SK-N-SH treated with all-trans-retinoic acid at 6 μM for 48 hours (cell line): Measurements from ENCODE around the gene SLC7A1.

Source experiments
- ARNTL ChIP-seq: fragments of 450-650 bp; formaldehyde crosslinking; IDR thresholded peaks from 2 replicates; pipeline ENCODE4 v1.5.0; 2020; ENCODE audit warnings: low read depth, mild to moderate bottlenecking, moderate library complexity, borderline replicate concordance
- BACH2 ChIP-seq: fragments of 250-450 bp; sonication (Bioruptor Pico); IDR thresholded peaks from 2 replicates; pipeline ENCODE4 v1.9.0; 2021; ENCODE audit warnings: mild to moderate bottlenecking, borderline replicate concordance
- ISL1 ChIP-seq: fragments of 250-450 bp; sonication (Bioruptor Pico); IDR thresholded peaks from 2 replicates; pipeline ENCODE4 v2.1.2; 2022; ENCODE audit warnings: mild to moderate bottlenecking, moderate library complexity
- ZFP3 ChIP-seq: fragments of 250-450 bp; sonication (Bioruptor Pico); IDR thresholded peaks from 2 replicates; pipeline ENCODE4 v1.5.0; 2020; ENCODE audit warnings: mild to moderate bottlenecking, moderate library complexity
- TF ChIP-seq, protein P1 (sequence below): fragments of 250-450 bp; sonication (Bioruptor Pico); IDR thresholded peaks from 2 replicates; pipeline ENCODE4 v1.5.1; 2021; ENCODE audit warnings: mild to moderate bottlenecking, moderate library complexity
- TF ChIP-seq, protein P2 (sequence below): fragments of 250-450 bp; sonication (Bioruptor Pico); IDR thresholded peaks from 2 replicates; pipeline ENCODE4 v1.5.0; 2020; ENCODE audit warnings: mild to moderate bottlenecking, moderate library complexity
- TF ChIP-seq, protein P3 (sequence below): fragments of 250-450 bp; sonication (Bioruptor Pico); IDR thresholded peaks from 2 replicates; pipeline ENCODE4 v1.8.0; 2020; ENCODE audit warnings: mild to moderate bottlenecking, moderate library complexity, borderline replicate concordance

DNA sequence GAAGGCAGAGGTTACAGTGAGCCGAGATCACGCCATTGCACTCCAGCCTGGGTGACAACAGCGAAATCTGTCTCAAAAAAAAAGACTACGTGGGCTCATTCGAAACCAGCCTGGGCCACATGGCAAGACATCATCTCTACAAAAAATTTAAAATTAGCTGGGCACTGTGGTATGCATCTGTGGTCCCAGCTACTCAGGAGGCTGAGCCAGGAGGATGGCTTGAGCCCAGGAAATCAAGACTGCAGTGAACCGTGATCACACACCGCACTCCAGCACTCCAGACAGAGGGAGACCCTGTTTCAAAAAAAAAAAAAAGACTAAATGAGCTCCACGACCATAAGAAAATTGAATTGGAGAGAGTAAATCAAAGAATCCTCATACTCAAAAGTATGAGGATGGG, 53.1 kb downstream of the SLC7A1 start:
- TF ChIP-seq, protein P1, sequence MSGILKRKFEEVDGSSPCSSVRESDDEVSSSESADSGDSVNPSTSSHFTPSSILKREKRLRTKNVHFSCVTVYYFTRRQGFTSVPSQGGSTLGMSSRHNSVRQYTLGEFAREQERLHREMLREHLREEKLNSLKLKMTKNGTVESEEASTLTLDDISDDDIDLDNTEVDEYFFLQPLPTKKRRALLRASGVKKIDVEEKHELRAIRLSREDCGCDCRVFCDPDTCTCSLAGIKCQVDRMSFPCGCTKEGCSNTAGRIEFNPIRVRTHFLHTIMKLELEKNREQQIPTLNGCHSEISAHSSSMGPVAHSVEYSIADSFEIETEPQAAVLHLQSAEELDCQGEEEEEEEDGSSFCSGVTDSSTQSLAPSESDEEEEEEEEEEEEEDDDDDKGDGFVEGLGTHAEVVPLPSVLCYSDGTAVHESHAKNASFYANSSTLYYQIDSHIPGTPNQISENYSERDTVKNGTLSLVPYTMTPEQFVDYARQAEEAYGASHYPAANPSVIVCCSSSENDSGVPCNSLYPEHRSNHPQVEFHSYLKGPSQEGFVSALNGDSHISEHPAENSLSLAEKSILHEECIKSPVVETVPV, result no peak
- TF ChIP-seq, protein P2, sequence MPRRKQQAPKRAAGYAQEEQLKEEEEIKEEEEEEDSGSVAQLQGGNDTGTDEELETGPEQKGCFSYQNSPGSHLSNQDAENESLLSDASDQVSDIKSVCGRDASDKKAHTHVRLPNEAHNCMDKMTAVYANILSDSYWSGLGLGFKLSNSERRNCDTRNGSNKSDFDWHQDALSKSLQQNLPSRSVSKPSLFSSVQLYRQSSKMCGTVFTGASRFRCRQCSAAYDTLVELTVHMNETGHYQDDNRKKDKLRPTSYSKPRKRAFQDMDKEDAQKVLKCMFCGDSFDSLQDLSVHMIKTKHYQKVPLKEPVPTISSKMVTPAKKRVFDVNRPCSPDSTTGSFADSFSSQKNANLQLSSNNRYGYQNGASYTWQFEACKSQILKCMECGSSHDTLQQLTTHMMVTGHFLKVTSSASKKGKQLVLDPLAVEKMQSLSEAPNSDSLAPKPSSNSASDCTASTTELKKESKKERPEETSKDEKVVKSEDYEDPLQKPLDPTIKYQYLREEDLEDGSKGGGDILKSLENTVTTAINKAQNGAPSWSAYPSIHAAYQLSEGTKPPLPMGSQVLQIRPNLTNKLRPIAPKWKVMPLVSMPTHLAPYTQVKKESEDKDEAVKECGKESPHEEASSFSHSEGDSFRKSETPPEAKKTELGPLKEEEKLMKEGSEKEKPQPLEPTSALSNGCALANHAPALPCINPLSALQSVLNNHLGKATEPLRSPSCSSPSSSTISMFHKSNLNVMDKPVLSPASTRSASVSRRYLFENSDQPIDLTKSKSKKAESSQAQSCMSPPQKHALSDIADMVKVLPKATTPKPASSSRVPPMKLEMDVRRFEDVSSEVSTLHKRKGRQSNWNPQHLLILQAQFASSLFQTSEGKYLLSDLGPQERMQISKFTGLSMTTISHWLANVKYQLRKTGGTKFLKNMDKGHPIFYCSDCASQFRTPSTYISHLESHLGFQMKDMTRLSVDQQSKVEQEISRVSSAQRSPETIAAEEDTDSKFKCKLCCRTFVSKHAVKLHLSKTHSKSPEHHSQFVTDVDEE, result no peak
- TF ChIP-seq, protein P3, sequence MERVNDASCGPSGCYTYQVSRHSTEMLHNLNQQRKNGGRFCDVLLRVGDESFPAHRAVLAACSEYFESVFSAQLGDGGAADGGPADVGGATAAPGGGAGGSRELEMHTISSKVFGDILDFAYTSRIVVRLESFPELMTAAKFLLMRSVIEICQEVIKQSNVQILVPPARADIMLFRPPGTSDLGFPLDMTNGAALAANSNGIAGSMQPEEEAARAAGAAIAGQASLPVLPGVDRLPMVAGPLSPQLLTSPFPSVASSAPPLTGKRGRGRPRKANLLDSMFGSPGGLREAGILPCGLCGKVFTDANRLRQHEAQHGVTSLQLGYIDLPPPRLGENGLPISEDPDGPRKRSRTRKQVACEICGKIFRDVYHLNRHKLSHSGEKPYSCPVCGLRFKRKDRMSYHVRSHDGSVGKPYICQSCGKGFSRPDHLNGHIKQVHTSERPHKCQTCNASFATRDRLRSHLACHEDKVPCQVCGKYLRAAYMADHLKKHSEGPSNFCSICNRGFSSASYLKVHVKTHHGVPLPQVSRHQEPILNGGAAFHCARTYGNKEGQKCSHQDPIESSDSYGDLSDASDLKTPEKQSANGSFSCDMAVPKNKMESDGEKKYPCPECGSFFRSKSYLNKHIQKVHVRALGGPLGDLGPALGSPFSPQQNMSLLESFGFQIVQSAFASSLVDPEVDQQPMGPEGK (CRISPR knock-in tag), result no peak
- TF ChIP-seq ARNTL (CRISPR knock-in tag) (no peak), ZFP3 (CRISPR knock-in tag) (no peak), BACH2 (CRISPR knock-in tag) (no peak), ISL1 (CRISPR knock-in tag) (no peak)
